HepG2 (cell line): Measurements from ENCODE around the gene RNPEPL1. TPM values are rescaled to one million over a fixed set of nuclear protein-coding genes. Genes with fewer than 3 reads are reported as not detected.

Experiments used
- HNF1A ChIP-seq, 2 experiments: sonication (generic) in 1 of 2; formaldehyde crosslinking in 1 of 2; IDR thresholded peaks; 2 replicates each; pipeline versions ENCODE4 v1.4.0 to v1.6.1; 2016 to 2020; ENCODE audit warnings: borderline replicate concordance in 1 of 2, low read depth in 1 of 2, mild to moderate bottlenecking in 1 of 2, missing genetic modification reagents in 1 of 2
- ZFP37 ChIP-seq: sonication (generic); formaldehyde crosslinking; IDR thresholded peaks from 2 replicates; pipeline ENCODE4 v1.4.0; 2020; ENCODE audit warnings: missing genetic modification reagents, borderline replicate concordance
- ZNF503 ChIP-seq: sonication (generic); formaldehyde crosslinking; IDR thresholded peaks from 2 replicates; pipeline ENCODE4 v1.4.0; 2020; ENCODE audit warnings: missing genetic modification reagents
- ZSCAN31 ChIP-seq: sonication (generic); formaldehyde crosslinking; IDR thresholded peaks from 2 replicates; pipeline ENCODE4 v1.5.0; 2020; ENCODE audit warnings: low read depth, mild to moderate bottlenecking, missing genetic modification reagents
- polyA plus RNA-seq, 8 experiments: library from polyadenylated mRNA; depleted of rRNA in 3 of 8; stranded (reverse) in 7 of 8; unstranded in 1 of 8; fragments of >200 nt; fragmentation: Illumina TruSeq in 4 of 8; extraction: Trizol in 4 of 8; gene quantifications; 2 replicates each; pipeline versions ENCODE4 v1.2.1 to v1.2.3, GENCODE V29; 2011 to 2016; ENCODE audit warnings: low read depth in 4 of 8, missing spikeins in 1 of 8, mixed read lengths in 1 of 8; ENCODE audit not compliant: insufficient read depth in 1 of 8
- total RNA-seq, 5 experiments: library from RNA; depleted of rRNA; stranded (reverse); fragments of >200 nt; fragmentation: Illumina TruSeq; extraction: Trizol; gene quantifications; 2 replicates each; pipeline ENCODE4 v1.2.3, GENCODE V29; 2016; ENCODE audit warnings: low read depth in 1 of 5

RNPEPL1 gene
- total and polyA plus RNA-seq, 2 of the 13 experiments (the other 11 are each of a cell fraction or from before 2014, with no cell fraction given) = 13.0 to 18.0 TPM

- no peak for TF ChIP-seq HNF1A (IDR thresholded peaks at IDR 0.05; ENCODE audit: low read depth)
- TF ChIP-seq HNF1A (CRISPR knock-in tag; IDR thresholded peaks at IDR 0.05; ENCODE audit: borderline replicate concordance) = no peak
- TF ChIP-seq ZNF503 (CRISPR knock-in tag) = no peak
- no peak for TF ChIP-seq ZFP37
- TF ChIP-seq ZSCAN31 (CRISPR knock-in tag) = peak; percentile 45; the same call in 1 of the 2 replicates
Measured at GRCh38 chr2:240586919-240587800, 18.9 kb downstream of the RNPEPL1 start (continued).
